CD14-positive monocyte (primary cell): ENCODE measurements around the gene LRRFIP2. TPM values are rescaled to one million over a fixed set of nuclear protein-coding genes. Genes with fewer than 3 reads are reported as not detected.

ENCODE experiments used
- DNase-seq, 3 donors: peaks; one replicate each; pipeline ENCODE4 v3.0.0-alpha.2; 2011 to 2022
- H2AFZ ChIP-seq: 2 replicates; pipeline ENCODE4 v1.6.0; 2012; ENCODE audit warnings: mild to moderate bottlenecking, low read depth, low read length, inconsistent platforms; ENCODE audit not compliant: insufficient read depth, poor library complexity, severe bottlenecking
- H3K27ac ChIP-seq, 2 donors: 1 replicate in 1 of 2; 2 replicates in 1 of 2; pipeline ENCODE4 v1.5.1; 2012 to 2013; ENCODE audit warnings: low read length in 2 of 2, control low read depth in 1 of 2, inconsistent platforms in 1 of 2, low read depth in 1 of 2, mild to moderate bottlenecking in 1 of 2
- H3K27me3 ChIP-seq, 2 donors: one replicate each; pipeline versions ENCODE4 v1.6.0 to v1.6.1; 2011 to 2013; ENCODE audit warnings: low read length in 2 of 2; ENCODE audit not compliant: control insufficient read depth in 2 of 2, insufficient read depth in 2 of 2
- H3K36me3 ChIP-seq, 2 donors: replicated peaks in 1 of 2; 1 replicate in 1 of 2; 2 replicates in 1 of 2; pipeline versions ENCODE4 v1.5.1 to v1.6.1; 2012 to 2013; ENCODE audit warnings: low read length in 2 of 2, control low read depth in 1 of 2, inconsistent platforms in 1 of 2, mild to moderate bottlenecking in 1 of 2; ENCODE audit not compliant: insufficient read depth in 2 of 2, control insufficient read depth in 1 of 2
- H3K4me1 ChIP-seq, 2 donors: 1 replicate in 1 of 2; 2 replicates in 1 of 2; pipeline versions ENCODE4 v1.5.1 to v1.6.1; 2012 to 2013; ENCODE audit warnings: low read length in 2 of 2, control low read depth in 1 of 2, inconsistent platforms in 1 of 2, mild to moderate bottlenecking in 1 of 2, moderate library complexity in 1 of 2; ENCODE audit not compliant: insufficient read depth in 2 of 2, control insufficient read depth in 1 of 2
- H3K4me2 ChIP-seq: replicated peaks from 2 replicates; pipeline ENCODE3; 2012; ENCODE audit warnings: low read length, moderate library complexity, mild to moderate bottlenecking; ENCODE audit not compliant: poor library complexity, severe bottlenecking; ENCODE audit errors: extremely low read depth
- H3K4me3 ChIP-seq, 3 experiments: fragments of 200-600 bp in 1 of 3; sonication (generic) in 1 of 3; replicated peaks in 1 of 3; 1 replicate in 2 of 3; 2 replicates in 1 of 3; pipeline ENCODE4 v1.5.1; 2011 to 2013; ENCODE audit warnings: low read length in 3 of 3, mild to moderate bottlenecking in 3 of 3, control low read depth in 2 of 3, low read depth in 2 of 3, inconsistent platforms in 1 of 3, moderate library complexity in 1 of 3
- H3K79me2 ChIP-seq: 2 replicates; pipeline ENCODE4 v1.6.0; 2012; ENCODE audit warnings: mild to moderate bottlenecking, control low read depth, inconsistent platforms, low read length, moderate library complexity; ENCODE audit not compliant: insufficient read depth
- H3K9ac ChIP-seq: 2 replicates; pipeline ENCODE4 v1.6.0; 2017; ENCODE audit warnings: low read length, mild to moderate bottlenecking; ENCODE audit not compliant: insufficient read depth, poor library complexity, severe bottlenecking
- H3K9me3 ChIP-seq, 2 donors: replicated peaks in 1 of 2; 1 replicate in 1 of 2; 2 replicates in 1 of 2; pipeline versions ENCODE4 v1.5.1 to v1.6.1; 2012 to 2013; ENCODE audit warnings: low read length in 2 of 2, control low read depth in 1 of 2; ENCODE audit not compliant: control insufficient read depth in 1 of 2, insufficient read depth in 1 of 2
- H4K20me1 ChIP-seq: 2 replicates; pipeline ENCODE4 v1.6.0; 2012; ENCODE audit warnings: mild to moderate bottlenecking, low read length, control low read depth, moderate library complexity; ENCODE audit not compliant: insufficient read depth
- H3K27ac Mint-ChIP-seq, 7 donors: one replicate each; pipeline ENCODE4 v1.8.0; 2020; ENCODE audit warnings: mild to moderate bottlenecking in 7 of 7, mixed read lengths in 7 of 7, moderate library complexity in 6 of 7, inconsistent platforms in 2 of 7
- H3K27me3 Mint-ChIP-seq, 3 donors: one replicate each; pipeline ENCODE4 v1.8.0; 2021 to 2022; ENCODE audit warnings: low read depth in 3 of 3, mild to moderate bottlenecking in 3 of 3, mixed read lengths in 3 of 3, moderate library complexity in 3 of 3, inconsistent platforms in 1 of 3
- H3K36me3 Mint-ChIP-seq, 2 donors: one replicate each; pipeline ENCODE4 v1.8.0; 2020; ENCODE audit warnings: mixed read lengths in 2 of 2, inconsistent platforms in 1 of 2, mild to moderate bottlenecking in 1 of 2
- H3K4me1 Mint-ChIP-seq: one replicate; pipeline ENCODE4 v1.8.0; 2020; ENCODE audit warnings: mild to moderate bottlenecking, mixed read lengths
- H3K4me3 Mint-ChIP-seq, 2 donors: one replicate each; pipeline ENCODE4 v1.8.0; 2020; ENCODE audit warnings: mild to moderate bottlenecking in 2 of 2, mixed read lengths in 2 of 2, moderate library complexity in 1 of 2
- H3K9me3 Mint-ChIP-seq, 7 donors: one replicate each; pipeline ENCODE4 v1.8.0; 2020 to 2022; ENCODE audit warnings: mixed read lengths in 7 of 7, mild to moderate bottlenecking in 6 of 7, moderate library complexity in 6 of 7, inconsistent platforms in 2 of 7
- WGBS: methylation state at CpG from one replicate; pipeline ENCODE4 v1.1.5; 2013; ENCODE audit warnings: missing lambda C conversion rate; ENCODE audit not compliant: insufficient coverage; 5-methylcytosine and 5-hydroxymethylcytosine counted together
- intact Hi-C, 2 donors: fragments of 100-400 bp; cut with micrococcal nuclease; formaldehyde crosslinking; loops; one replicate each; pipeline versions ENCODE4 v1.15.0 to v1.15.1; 2023
- polyA plus RNA-seq, 3 donors: library from polyadenylated mRNA; depleted of rRNA in 1 of 3; unstranded in 2 of 3; stranded (reverse) in 1 of 3; fragments of 300-500 nt in 2 of 3; fragments of >200 nt in 1 of 3; fragmentation: Illumina TruSeq in 2 of 3; gene quantifications; 1 replicate in 2 of 3; 2 replicates in 1 of 3; pipeline ENCODE4 v1.2.3, GENCODE V29; 2012 to 2021
- TF ChIP-seq, protein P1 (sequence below): fragments of 200-600 bp; IDR thresholded peaks from one replicate; pipeline ENCODE4 v1.8.0; 2022; ENCODE audit warnings: antibody characterized with exemption, mild to moderate bottlenecking

Gene LRRFIP2
- polyA plus RNA-seq, 3 donors, result 30.9 to 39.4 (median 31.7) TPM

DNA sequence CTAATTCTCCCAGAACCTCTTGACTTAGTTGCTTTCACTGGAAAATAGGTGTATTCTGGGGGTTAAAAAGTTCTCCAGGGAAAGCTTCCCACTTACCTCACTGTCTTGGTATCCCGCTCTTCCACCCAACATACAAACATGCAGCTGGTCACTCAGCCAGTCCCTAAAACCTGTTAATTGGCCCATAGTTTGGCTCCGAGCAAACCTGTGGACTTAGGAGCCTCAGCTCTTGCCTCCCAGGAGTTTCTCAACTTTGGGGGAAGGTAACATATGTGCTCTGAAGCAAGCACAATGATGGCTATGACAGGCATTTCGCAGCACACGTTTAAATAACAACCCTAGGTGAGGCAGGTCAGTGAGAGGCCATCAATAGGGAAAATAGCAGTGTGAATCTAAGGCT lies 25.8 kb upstream of the LRRFIP2 start:
- Mint-ChIP-seq H3K27me3 (peaks cover 0 to 2% (median 1%) of the 10 kb centered on the region in 3 donors), H3K4me1 (peaks cover 7% of the 10 kb centered on the region), H3K27ac (peak overlapping the region in 1 of 7 donors; percentile 45), H3K4me3 (no peak overlapping the region), H3K9me3 (peaks cover 0 to 2% (median 0%) of the 10 kb centered on the region in 7 donors), H3K36me3 (no peaks in the 10 kb centered on the region)
- Histone ChIP-seq H3K9ac (no peak overlapping the region), H3K27ac (no peak overlapping the region), H4K20me1 (no peaks in the 10 kb centered on the region), H3K4me1 (no peaks in the 10 kb centered on the region), H3K9me3 (no peaks in the 10 kb centered on the region), H3K4me2 (no peak overlapping the region), H3K36me3 (no peaks in the 10 kb centered on the region), H3K79me2 (no peaks in the 10 kb centered on the region), H3K4me3 (no peak overlapping the region), H3K27me3 (no peaks in the 10 kb centered on the region), H2AFZ (no peak overlapping the region)
- no peak for DNase-seq
- TF ChIP-seq, protein P1, sequence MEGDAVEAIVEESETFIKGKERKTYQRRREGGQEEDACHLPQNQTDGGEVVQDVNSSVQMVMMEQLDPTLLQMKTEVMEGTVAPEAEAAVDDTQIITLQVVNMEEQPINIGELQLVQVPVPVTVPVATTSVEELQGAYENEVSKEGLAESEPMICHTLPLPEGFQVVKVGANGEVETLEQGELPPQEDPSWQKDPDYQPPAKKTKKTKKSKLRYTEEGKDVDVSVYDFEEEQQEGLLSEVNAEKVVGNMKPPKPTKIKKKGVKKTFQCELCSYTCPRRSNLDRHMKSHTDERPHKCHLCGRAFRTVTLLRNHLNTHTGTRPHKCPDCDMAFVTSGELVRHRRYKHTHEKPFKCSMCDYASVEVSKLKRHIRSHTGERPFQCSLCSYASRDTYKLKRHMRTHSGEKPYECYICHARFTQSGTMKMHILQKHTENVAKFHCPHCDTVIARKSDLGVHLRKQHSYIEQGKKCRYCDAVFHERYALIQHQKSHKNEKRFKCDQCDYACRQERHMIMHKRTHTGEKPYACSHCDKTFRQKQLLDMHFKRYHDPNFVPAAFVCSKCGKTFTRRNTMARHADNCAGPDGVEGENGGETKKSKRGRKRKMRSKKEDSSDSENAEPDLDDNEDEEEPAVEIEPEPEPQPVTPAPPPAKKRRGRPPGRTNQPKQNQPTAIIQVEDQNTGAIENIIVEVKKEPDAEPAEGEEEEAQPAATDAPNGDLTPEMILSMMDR, result no peak
- WGBS, result 93% methylated on average over 3 of the region's 4 CpGs
- intact Hi-C loops, result no loop called here

DNA sequence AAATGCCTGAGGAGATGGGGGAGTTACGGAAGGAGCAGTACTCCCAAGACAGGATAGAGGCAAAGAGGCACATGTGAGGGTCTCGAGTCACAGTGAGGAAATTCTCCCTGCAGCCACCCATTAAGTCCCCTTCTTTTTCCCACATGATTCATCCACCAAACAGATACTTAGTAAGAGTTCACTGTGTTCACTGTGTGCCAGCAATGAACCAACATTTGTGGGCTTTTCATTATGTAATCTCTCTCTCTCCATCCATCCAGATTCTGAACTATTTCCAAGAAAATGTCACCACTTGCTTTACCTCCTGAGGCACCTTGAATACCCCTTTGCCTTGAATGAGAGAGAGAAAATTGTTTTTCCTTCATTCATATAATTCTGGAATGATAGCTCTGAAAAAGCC lies 24.6 kb upstream of the LRRFIP2 start:
- Histone ChIP-seq H3K27ac (no peak overlapping the region), H3K4me2 (no peak overlapping the region), H3K4me3 (no peak overlapping the region), H3K27me3 (no peaks in the 10 kb centered on the region), H3K36me3 (no peaks in the 10 kb centered on the region), H4K20me1 (no peaks in the 10 kb centered on the region), H2AFZ (no peak overlapping the region), H3K9ac (no peak overlapping the region), H3K4me1 (no peaks in the 10 kb centered on the region), H3K9me3 (no peaks in the 10 kb centered on the region), H3K79me2 (no peaks in the 10 kb centered on the region)
- Mint-ChIP-seq H3K27me3 (peaks cover 0 to 1% (median 0%) of the 10 kb centered on the region in 3 donors), H3K4me1 (peaks cover 3% of the 10 kb centered on the region), H3K4me3 (no peak overlapping the region), H3K9me3 (peaks cover 0 to 2% (median 0%) of the 10 kb centered on the region in 7 donors), H3K36me3 (no peaks in the 10 kb centered on the region), H3K27ac (no peak overlapping the region)
- no peak for DNase-seq
- WGBS, result no CpG with 5 or more reads among the region's 2 CpGs
- TF ChIP-seq, protein P1, result no peak
- intact Hi-C loops, result no loop called here
